Stomach (tissue), 9 donors: Measurements from ENCODE around the gene AMPD3. TPM values are rescaled to one million over a fixed set of nuclear protein-coding genes. Genes with fewer than 3 reads are reported as not detected.

Experiments used
- DNase-seq, 2 donors: peaks; one replicate each; pipeline versions ENCODE4 v3.0.0 to v3.0.0-alpha.2; 2013 to 2019
- H3K27ac ChIP-seq, 5 donors: fragments of 200-600 bp in 4 of 5; sonication (generic) in 4 of 5; one replicate each; pipeline ENCODE4 v1.5.1; 2013 to 2019; ENCODE audit warnings: mild to moderate bottlenecking in 1 of 5, moderate library complexity in 1 of 5
- H3K27me3 ChIP-seq, 3 donors: fragments of 200-600 bp; sonication (generic); one replicate each; pipeline ENCODE4 v1.5.1; 2017 to 2019; ENCODE audit warnings: mixed run types in 1 of 3
- H3K36me3 ChIP-seq, 4 donors: fragments of 200-600 bp; sonication (generic); 1 replicate in 3 of 4; 2 replicates in 1 of 4; pipeline ENCODE4 v1.5.1; 2016 to 2019
- H3K4me1 ChIP-seq, 4 donors: fragments of 200-600 bp; sonication (generic); one replicate each; pipeline ENCODE4 v1.5.1; 2016 to 2019
- H3K4me3 ChIP-seq, 4 donors: fragments of 200-600 bp; sonication (generic) in 3 of 4; one replicate each; pipeline ENCODE4 v1.5.1; 2016 to 2019; ENCODE audit warnings: mild to moderate bottlenecking in 1 of 4
- H3K9me3 ChIP-seq, 4 donors: fragments of 200-600 bp; sonication (generic); one replicate each; pipeline ENCODE4 v1.5.1; 2016 to 2019
- EP300 ChIP-seq: sonication (generic); formaldehyde crosslinking; IDR thresholded peaks from one replicate; pipeline ENCODE4 v1.6.1; 2017; ENCODE audit warnings: antibody characterized with exemption
- POLR2A ChIP-seq, 4 donors: fragments of 450-650 bp; IDR thresholded peaks; one replicate each; pipeline ENCODE4 v1.6.1; 2016; ENCODE audit warnings: antibody characterized with exemption in 4 of 4, control low read depth in 2 of 4, mild to moderate bottlenecking in 1 of 4, moderate library complexity in 1 of 4
- POLR2AphosphoS5 ChIP-seq, 3 donors: sonication (generic); formaldehyde crosslinking; IDR thresholded peaks; one replicate each; pipeline ENCODE4 v1.6.1; 2016; ENCODE audit warnings: antibody characterized with exemption in 3 of 3
- WGBS, 5 donors: extraction: QIAGEN DNeasy Blood & Tissue Kit in 3 of 5; methylation state at CpG; one replicate each; pipeline versions ENCODE4 v1.1.5 to v1.1.7; 2013 to 2018; 5-methylcytosine and 5-hydroxymethylcytosine counted together
- intact Hi-C: fragments of 100-400 bp; cut with DNase I; formaldehyde crosslinking; loops from one replicate; pipeline ENCODE4 v1.15.1; 2023; ENCODE audit warnings: low total_unique reads
- polyA plus RNA-seq, 3 donors: library from polyadenylated mRNA; stranded (reverse); fragments of 200-250 nt; gene quantifications; one replicate each; pipeline ENCODE4 v1.2.3, GENCODE V29; 2013
- total RNA-seq, 5 donors: library from RNA; depleted of rRNA; stranded (reverse); fragments of >200 nt; gene quantifications; one replicate each; pipeline versions ENCODE4 v1.1.0 to v1.2.3, GENCODE V29; 2014 to 2016
- TF ChIP-seq, protein P1 (sequence below), 7 experiments: fragments of 450-650 bp in 4 of 7; fragments of 200-600 bp in 3 of 7; sonication (generic) in 3 of 7; IDR thresholded peaks; one replicate each; pipeline ENCODE4 v1.5.1; 2016 to 2019; ENCODE audit warnings: antibody characterized with exemption in 7 of 7, control low read depth in 2 of 7, mild to moderate bottlenecking in 1 of 7
- donor health status: healthy with polysubstance abuse.
- donor health status: Bipolar disorder and iron deficiency.
- donor health status: healthy.

Gene AMPD3
- total and polyA plus RNA-seq, 8 donors, result 4.1 to 20.4 (median 8.5) TPM

GRCh38 chr11:10488934-10489691, 34.0 kb downstream of the AMPD3 start:
- Histone ChIP-seq H3K9me3 (no peaks in the 10 kb centered on the region), H3K4me1 (peaks cover 4 to 36% (median 14%) of the 10 kb centered on the region in 4 donors), H3K36me3 (peaks cover 11 to 67% (median 51%) of the 10 kb centered on the region in 4 donors), H3K27me3 (no peaks in the 10 kb centered on the region), H3K27ac (peak overlapping the region; percentile 70 to 84 (median 76)), H3K4me3 (no peak overlapping the region)
- intact Hi-C loops, result no loop called here
- TF ChIP-seq EP300 (no peak), POLR2A (IDR thresholded peaks at IDR 0.05) (no peak), POLR2AphosphoS5 (IDR thresholded peaks at IDR 0.05) (peak in 2 of 3 donors; percentile 34 to 71)
- TF ChIP-seq, protein P1, sequence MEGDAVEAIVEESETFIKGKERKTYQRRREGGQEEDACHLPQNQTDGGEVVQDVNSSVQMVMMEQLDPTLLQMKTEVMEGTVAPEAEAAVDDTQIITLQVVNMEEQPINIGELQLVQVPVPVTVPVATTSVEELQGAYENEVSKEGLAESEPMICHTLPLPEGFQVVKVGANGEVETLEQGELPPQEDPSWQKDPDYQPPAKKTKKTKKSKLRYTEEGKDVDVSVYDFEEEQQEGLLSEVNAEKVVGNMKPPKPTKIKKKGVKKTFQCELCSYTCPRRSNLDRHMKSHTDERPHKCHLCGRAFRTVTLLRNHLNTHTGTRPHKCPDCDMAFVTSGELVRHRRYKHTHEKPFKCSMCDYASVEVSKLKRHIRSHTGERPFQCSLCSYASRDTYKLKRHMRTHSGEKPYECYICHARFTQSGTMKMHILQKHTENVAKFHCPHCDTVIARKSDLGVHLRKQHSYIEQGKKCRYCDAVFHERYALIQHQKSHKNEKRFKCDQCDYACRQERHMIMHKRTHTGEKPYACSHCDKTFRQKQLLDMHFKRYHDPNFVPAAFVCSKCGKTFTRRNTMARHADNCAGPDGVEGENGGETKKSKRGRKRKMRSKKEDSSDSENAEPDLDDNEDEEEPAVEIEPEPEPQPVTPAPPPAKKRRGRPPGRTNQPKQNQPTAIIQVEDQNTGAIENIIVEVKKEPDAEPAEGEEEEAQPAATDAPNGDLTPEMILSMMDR (IDR thresholded peaks at IDR 0.05), result no peak
- WGBS, 5 donors, result 63 to 77% (median 64%) methylated on average over 9 to 11 of the region's 11 CpGs
- peak; percentile 50 to 71 for DNase-seq

DNA sequence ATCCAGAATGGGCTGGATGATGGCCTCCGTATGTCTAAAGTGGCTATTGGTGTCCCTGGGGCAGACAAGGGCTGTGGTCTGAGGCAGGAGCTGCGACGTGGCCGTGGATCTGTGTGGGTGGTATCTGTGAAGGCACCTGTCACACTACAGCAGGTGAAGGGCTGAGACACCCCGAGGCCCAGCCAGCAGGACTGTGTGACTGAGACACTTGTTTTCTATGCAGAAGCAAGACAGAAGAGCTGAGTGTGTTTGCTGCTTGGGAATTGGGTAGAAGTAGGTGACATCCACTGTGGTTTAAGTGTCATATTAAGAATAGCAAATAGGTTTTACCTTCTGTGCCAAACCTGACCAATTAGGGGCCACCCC, 35.0 kb downstream of the AMPD3 start:
- no peaks in the 10 kb centered on the region for H3K9me3 ChIP-seq
- intact Hi-C loops, result no loop called here
- H3K36me3 ChIP-seq, result peaks cover 12 to 67% (median 52%) of the 10 kb centered on the region in 4 donors
- WGBS, 5 donors, result 88 to 91% (median 90%) methylated on average over 5 of the region's 5 CpGs
- H3K4me3 ChIP-seq, result no peak overlapping the region
- peaks cover 4 to 36% (median 14%) of the 10 kb centered on the region in 4 donors for H3K4me1 ChIP-seq
- DNase-seq, result no peak
- peak overlapping the region; percentile 69 to 84 (median 76) for H3K27ac ChIP-seq
- TF ChIP-seq POLR2A (IDR thresholded peaks at IDR 0.05), result no peak
- no peak for TF ChIP-seq POLR2AphosphoS5 (IDR thresholded peaks at IDR 0.05)
- TF ChIP-seq, protein P1 (IDR thresholded peaks at IDR 0.05), result no peak
- no peak for TF ChIP-seq EP300
- H3K27me3 ChIP-seq, result no peaks in the 10 kb centered on the region

DNA sequence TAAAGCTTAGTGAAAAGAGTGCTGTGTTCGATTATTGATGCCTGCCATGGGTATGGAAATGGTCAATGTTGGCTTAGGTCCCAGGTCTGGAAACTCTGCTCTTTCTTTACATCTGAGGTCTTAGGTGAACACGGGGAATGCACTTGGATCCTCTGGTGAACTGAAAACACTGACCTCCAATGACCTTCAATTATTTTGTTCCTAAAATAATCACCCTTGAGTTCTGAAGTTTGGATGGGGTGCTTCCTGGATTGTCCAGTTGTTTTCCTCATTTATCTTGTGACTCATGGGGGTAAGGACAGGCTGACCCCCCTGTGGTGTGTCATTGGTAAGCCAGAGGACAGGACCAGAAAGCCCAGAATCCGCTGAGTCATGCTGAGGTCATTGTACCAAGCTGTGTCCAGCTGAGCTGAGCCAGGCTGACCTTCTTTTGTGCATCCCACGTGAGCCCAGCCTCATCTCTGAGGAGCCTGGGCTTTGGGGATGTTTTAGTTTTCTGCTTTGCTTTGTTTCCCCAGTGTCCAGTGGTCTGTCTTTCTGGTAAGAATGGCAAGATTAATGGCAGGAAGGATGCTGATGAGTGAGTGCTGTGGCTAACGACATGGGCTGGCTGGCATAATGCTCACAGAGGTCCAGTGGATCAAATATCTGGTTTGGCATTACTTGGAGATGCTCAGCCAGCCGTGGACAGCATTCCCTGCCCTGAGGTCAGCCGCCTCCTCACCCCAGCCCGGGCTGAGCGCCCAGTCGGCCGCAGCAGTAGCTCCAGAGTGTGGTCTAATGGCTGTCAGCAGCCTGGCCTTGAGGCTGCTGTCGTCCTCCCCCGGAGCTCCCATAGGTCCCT, 35.6 kb downstream of the AMPD3 start:
- Histone ChIP-seq H3K9me3 (no peaks in the 10 kb centered on the region), H3K4me3 (no peak overlapping the region), H3K4me1 (peaks cover 4 to 36% (median 14%) of the 10 kb centered on the region in 4 donors), H3K27me3 (no peaks in the 10 kb centered on the region), H3K36me3 (peaks cover 14 to 67% (median 52%) of the 10 kb centered on the region in 4 donors), H3K27ac (peak overlapping the region; percentile 70 to 84 (median 76))
- intact Hi-C loops, result no loop called here
- WGBS, 5 donors, result 69 to 79% (median 77%) methylated on average over 12 to 13 of the region's 13 CpGs
- DNase-seq, result peak; percentile 57 to 68
- TF ChIP-seq POLR2AphosphoS5 (IDR thresholded peaks at IDR 0.05) (peak; percentile 23 to 86 (median 64)), POLR2A (IDR thresholded peaks at IDR 0.05) (no peak)

DNA sequence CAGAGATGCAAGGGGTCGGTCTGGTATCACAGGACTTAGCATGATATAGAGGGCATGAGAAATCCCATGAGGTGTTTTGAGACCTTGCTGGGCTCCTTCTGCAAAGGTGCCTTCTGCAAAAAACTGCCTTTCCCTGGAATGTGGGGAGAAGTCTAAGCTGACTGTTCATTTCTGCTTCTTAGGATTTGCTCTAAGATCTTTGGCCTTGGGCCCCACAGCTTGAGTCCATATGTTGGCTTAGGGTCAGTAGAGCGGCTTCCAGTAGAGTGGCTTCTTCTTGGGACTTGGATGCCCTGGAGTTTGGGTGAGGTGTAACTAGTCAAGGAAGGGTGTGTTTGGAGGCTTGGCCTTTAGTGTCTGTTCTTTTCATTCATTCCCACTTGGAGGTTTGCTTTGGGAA, 37.0 kb downstream of the AMPD3 start:
- TF ChIP-seq POLR2AphosphoS5 (IDR thresholded peaks at IDR 0.05) (no peak), EP300 (no peak), POLR2A (IDR thresholded peaks at IDR 0.05) (no peak)
- TF ChIP-seq, protein P1 (IDR thresholded peaks at IDR 0.05), result no peak
- Histone ChIP-seq H3K27me3 (no peaks in the 10 kb centered on the region), H3K36me3 (peaks cover 17 to 69% (median 54%) of the 10 kb centered on the region in 4 donors), H3K9me3 (no peaks in the 10 kb centered on the region), H3K4me1 (peaks cover 4 to 36% (median 14%) of the 10 kb centered on the region in 4 donors), H3K27ac (peak overlapping the region in 1 of 5 donors; percentile 84), H3K4me3 (no peak overlapping the region)
- 89 to 100% (median 100%) methylated on average over 2 of the region's 2 CpGs for WGBS, 5 donors
- no peak for DNase-seq
- intact Hi-C loops, result no loop called here
